Testis (tissue), 3 donors: ENCODE results near the gene SLC24A5. TPM values are rescaled to one million over a fixed set of nuclear protein-coding genes. Genes with fewer than 3 reads are reported as not detected.

Experiments
- DNase-seq: peaks from one replicate; pipeline ENCODE4 v3.0.0-alpha.2; 2019
- H3K27ac ChIP-seq, 2 donors: fragments of 200-600 bp; sonication (generic); one replicate each; pipeline ENCODE4 v1.5.1; 2019
- H3K27me3 ChIP-seq: fragments of 200-600 bp; sonication (generic); one replicate; pipeline ENCODE4 v1.5.1; 2019
- H3K36me3 ChIP-seq: fragments of 200-600 bp; sonication (generic); one replicate; pipeline ENCODE4 v1.5.1; 2017; ENCODE audit warnings: low read depth; ENCODE audit errors: missing control alignments
- H3K4me1 ChIP-seq: fragments of 200-600 bp; sonication (generic); one replicate; pipeline ENCODE4 v1.5.1; 2019
- H3K4me3 ChIP-seq, 2 donors: fragments of 200-600 bp; sonication (generic); one replicate each; pipeline ENCODE4 v1.5.1; 2017 to 2019
- H3K9me3 ChIP-seq: fragments of 200-600 bp; sonication (generic); one replicate; pipeline ENCODE4 v1.5.1; 2017
- CTCF ChIP-seq, 3 experiments: fragments of 450-650 bp in 2 of 3; fragments of 200-600 bp in 1 of 3; sonication (generic) in 1 of 3; IDR thresholded peaks; one replicate each; pipeline ENCODE4 v1.5.1; 2016 to 2019; ENCODE audit warnings: antibody characterized with exemption in 3 of 3, mild to moderate bottlenecking in 2 of 3, moderate library complexity in 1 of 3
- POLR2A ChIP-seq: fragments of 450-650 bp; IDR thresholded peaks from one replicate; pipeline ENCODE4 v1.6.1; 2017; ENCODE audit warnings: antibody characterized with exemption, mild to moderate bottlenecking, moderate library complexity
- WGBS, 2 donors: methylation state at CpG; one replicate each; pipeline ENCODE4 v1.1.5; 2018; 5-methylcytosine and 5-hydroxymethylcytosine counted together
- intact Hi-C: fragments of 100-400 bp; cut with DNase I; formaldehyde crosslinking; loops from one replicate; pipeline ENCODE4 v1.15.1; 2023; ENCODE audit warnings: low total_unique reads
- polyA plus RNA-seq: library from polyadenylated mRNA; stranded (reverse); fragments of 350-450 nt; fragmentation: Illumina TruSeq; extraction: RNeasy Lipid Tissue Mini Kit (QIAGEN cat#74804); gene quantifications from one replicate; pipeline ENCODE4 v1.2.3, GENCODE V29; 2014; ENCODE audit warnings: low read depth, low replicate concordance; ENCODE audit not compliant: insufficient read depth
- total RNA-seq, 2 donors: library from RNA; depleted of rRNA; stranded (reverse); fragments of >200 nt; gene quantifications; one replicate each; pipeline ENCODE4 v1.2.3, GENCODE V29; 2016

Gene SLC24A5
- total and polyA plus RNA-seq, 3 donors from 2014 or later = 0.63 to 1.8 TPM; not detected in 1

DNA sequence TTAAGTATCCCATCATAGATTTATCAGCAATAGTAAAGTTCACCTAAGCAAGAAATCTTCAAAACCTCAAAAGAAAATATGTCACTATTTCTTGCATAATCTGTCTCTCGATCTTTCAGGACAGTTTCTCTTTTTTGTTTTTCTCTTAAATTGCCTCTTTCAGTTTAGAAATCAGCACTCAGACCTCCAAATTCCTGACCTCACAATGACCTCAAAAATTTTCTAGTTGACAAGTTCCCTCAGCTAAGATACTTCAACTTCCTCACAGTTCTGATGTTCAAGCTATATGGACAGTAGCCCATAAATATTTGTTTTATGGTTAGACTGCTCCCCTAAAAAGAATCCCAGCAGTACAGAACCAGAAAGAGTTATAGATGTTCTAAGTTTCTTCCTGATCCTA is 24.1 kb downstream of the SLC24A5 start:
- Histone ChIP-seq H3K27ac (no peak overlapping the region), H3K27me3 (no peaks in the 10 kb centered on the region), H3K9me3 (no peaks in the 10 kb centered on the region), H3K4me1 (no peaks in the 10 kb centered on the region), H3K36me3 (no peaks in the 10 kb centered on the region), H3K4me3 (no peak overlapping the region)
- DNase-seq = no peak
- intact Hi-C loops = no loop called here
- no peak for TF ChIP-seq POLR2A
- TF ChIP-seq CTCF (IDR thresholded peaks at IDR 0.05) = no peak
- WGBS, 2 donors = 60 to 72% methylated on average over 1 of the region's 1 CpG

DNA sequence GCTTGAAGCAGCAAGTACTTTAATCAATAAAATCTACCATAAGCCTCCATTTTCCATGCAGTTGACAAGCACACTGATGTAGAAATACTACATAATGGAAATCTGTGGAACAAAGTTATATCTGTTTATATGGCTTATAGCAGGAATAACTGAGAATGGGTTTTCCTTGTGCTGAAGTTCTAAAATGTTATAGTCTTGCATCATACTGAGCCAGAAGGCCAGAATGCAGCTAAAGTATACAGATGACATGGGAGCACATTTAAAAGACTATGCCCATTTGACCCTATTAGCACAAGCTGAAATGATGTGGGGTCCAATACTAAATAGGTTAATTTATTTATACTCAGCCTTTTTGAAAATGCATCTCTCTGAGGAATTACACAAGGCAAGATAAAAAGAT is 25.1 kb downstream of the SLC24A5 start:
- H3K9me3 ChIP-seq = no peaks in the 10 kb centered on the region
- no peak overlapping the region for H3K27ac ChIP-seq
- no peaks in the 10 kb centered on the region for H3K36me3 ChIP-seq
- TF ChIP-seq CTCF (IDR thresholded peaks at IDR 0.05) (no peak), POLR2A (no peak)
- intact Hi-C loops = no loop called here
- DNase-seq = no peak
- no peaks in the 10 kb centered on the region for H3K4me1 ChIP-seq
- no peak overlapping the region for H3K4me3 ChIP-seq
- H3K27me3 ChIP-seq = no peaks in the 10 kb centered on the region

DNA sequence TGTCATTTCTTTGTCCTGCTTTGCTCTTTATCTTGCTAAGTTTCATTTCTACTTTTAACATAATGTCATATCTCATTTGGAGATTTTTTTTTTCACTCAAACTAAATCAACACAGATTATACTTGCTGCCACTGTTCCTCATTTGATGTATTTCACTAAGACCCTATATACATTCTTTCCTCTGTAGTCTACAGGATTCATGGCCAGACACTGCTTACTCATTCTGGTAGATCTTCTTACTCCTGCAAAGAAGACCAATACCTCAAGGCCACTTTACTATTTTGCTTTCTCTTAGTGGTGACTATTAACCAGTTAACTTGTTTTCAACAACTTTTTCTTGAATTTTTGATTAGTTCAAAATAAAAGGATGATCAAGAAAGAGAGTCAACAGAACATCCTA is 26.6 kb downstream of the SLC24A5 start:
- no peak for DNase-seq
- no peaks in the 10 kb centered on the region for H3K36me3 ChIP-seq
- TF ChIP-seq POLR2A (no peak), CTCF (IDR thresholded peaks at IDR 0.05) (no peak)
- intact Hi-C loops = no loop called here
- H3K9me3 ChIP-seq = no peaks in the 10 kb centered on the region
- H3K4me3 ChIP-seq = no peak overlapping the region
- no peak overlapping the region for H3K27ac ChIP-seq
- no peaks in the 10 kb centered on the region for H3K27me3 ChIP-seq
- no peaks in the 10 kb centered on the region for H3K4me1 ChIP-seq

DNA sequence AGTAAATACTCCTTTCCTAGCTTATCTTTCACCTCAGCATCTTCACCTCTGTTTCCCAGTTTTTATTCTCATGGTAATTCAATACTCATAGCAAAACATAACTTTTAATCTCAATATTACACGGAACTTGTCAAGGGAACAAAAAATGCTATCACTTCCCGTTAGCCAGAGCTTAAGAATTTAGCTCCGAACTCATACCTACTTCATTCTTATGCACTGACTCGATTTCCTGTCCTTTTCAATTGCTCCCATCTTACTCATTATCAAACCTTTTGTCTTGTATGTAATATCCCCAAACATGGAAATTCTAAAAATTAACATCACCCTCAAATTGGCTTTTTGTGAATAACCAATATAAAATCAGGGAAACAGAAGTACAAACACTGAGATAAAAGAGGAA is 29.1 kb downstream of the SLC24A5 start:
- WGBS, 2 donors = 86 to 88% methylated on average over 4 of the region's 4 CpGs
- H3K27ac ChIP-seq = no peak overlapping the region
- no peaks in the 10 kb centered on the region for H3K4me1 ChIP-seq
- H3K4me3 ChIP-seq = no peak overlapping the region
- TF ChIP-seq CTCF (IDR thresholded peaks at IDR 0.05) (no peak), POLR2A (no peak)
- no peaks in the 10 kb centered on the region for H3K9me3 ChIP-seq
- intact Hi-C loops = no loop called here
- H3K27me3 ChIP-seq = no peaks in the 10 kb centered on the region
- no peaks in the 10 kb centered on the region for H3K36me3 ChIP-seq
- no peak for DNase-seq

DNA sequence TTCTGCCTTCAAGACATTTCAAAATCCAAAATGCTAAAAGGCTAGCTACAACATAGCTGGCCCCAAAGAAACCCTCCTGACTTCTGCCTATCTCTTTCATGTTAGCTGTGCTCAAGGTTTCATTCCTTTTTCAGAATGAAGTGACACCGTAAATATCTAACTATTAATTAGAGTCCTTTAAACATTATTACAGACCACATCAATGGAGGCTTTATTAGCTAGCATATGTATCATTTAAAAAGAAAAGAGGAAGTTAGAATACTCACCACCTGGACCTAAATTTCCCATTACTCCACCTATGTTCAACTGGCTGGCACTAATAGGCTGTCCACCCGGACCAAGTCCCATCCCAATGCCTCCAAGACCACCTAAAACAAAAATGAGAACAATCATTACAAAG is 32.7 kb downstream of the SLC24A5 start:
- H3K4me1 ChIP-seq = no peaks in the 10 kb centered on the region
- no peak for DNase-seq
- H3K4me3 ChIP-seq = no peak overlapping the region
- 92 to 98% methylated on average over 2 of the region's 2 CpGs for WGBS, 2 donors
- H3K27ac ChIP-seq = no peak overlapping the region
- H3K9me3 ChIP-seq = no peaks in the 10 kb centered on the region
- TF ChIP-seq CTCF (IDR thresholded peaks at IDR 0.05) = no peak
- no peak for TF ChIP-seq POLR2A
- intact Hi-C loops = no loop called here
- no peaks in the 10 kb centered on the region for H3K27me3 ChIP-seq
- H3K36me3 ChIP-seq = no peaks in the 10 kb centered on the region
